GM19025 (cell line): ENCODE results near the gene CTNND2.

Source experiments
- ATAC-seq: cut with Tn5 transposase; IDR thresholded peaks from one replicate; pipeline ENCODE4 v1.9.1; 2021; ENCODE audit warnings: mild to moderate bottlenecking, low read depth, moderate library complexity; ENCODE audit not compliant: unreplicated experiment

The CTNND2 gene

GRCh38 chr5:11292648-11293356, 611.4 kb downstream of the CTNND2 start:
- no peak for ATAC-seq

DNA sequence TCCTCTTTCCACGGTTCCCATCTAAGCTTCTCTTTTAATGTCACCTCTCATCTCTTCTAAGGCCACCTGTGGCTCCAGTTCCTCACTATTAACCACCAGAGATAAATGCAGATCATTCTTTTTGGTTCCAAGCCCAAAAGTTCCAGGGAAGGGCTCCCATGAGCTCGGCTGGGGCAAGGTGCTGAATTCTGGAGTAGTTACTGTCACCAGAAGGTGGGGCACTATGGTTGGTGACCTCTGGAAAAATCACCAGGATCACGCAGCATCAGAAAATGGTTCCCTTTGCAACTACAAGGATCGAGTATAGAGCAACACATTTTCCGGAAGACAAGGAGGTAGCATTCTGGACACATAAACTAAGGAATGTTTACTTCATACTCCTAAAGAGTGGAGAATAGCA, 614.5 kb downstream of the CTNND2 start:
- ATAC-seq, result no peak

DNA sequence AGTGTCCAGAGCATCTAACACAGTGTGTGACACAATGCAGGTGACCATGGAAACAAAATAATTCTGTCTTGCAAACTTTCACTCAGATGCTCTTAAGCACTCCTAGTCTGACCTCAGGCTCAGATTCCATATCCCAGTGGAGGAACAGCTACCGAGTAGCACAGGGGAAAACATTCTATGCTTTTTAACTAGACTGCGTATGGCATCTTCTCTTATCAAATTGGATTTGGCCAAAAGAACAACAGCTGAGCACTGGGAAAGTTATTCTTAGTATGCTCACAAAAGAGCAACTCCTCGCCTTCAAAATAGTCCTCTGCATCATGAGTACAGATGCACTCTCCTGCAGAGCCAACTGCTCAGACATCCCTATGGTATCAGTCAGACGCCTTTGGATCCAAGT, 615.0 kb downstream of the CTNND2 start:
- ATAC-seq, result no peak

DNA sequence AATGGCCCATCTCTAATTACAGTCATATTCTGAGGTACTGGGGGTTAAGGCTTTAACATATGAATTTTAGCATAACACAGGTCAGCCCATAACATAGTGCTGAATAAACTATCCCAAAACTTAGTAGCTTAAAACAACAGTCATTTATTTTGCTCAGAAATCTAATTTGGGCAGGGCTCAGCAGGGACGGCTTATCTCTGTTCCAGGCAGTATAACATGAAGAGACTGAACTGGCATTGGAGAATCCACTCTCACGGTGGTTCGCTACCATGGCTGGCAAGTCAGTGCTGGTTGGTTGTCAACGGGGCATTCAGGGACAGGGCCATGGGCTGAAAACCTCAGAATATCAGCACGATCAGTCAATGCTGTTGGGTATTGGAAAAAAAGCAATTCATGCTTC, 622.4 kb downstream of the CTNND2 start:
- no peak for ATAC-seq

DNA sequence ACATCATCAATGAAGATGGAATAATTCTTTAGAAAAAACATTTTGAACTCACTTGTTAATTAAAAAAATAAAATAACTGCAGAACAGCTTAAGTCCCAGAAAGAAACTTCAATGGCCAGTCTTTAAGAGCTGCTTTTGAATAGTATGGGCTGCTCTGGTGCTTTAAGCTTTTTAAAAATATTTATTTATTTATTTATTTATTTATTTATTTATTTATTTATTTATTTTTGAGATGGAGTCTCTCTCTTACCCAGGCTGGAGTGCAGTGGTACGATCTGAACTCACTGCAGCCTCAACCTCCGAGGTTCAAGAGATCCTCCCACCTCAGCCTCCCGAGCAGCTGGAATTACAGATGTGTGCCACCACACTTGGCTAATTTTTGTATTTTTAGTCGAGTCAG, 626.9 kb downstream of the CTNND2 start:
- ATAC-seq, result no peak

DNA sequence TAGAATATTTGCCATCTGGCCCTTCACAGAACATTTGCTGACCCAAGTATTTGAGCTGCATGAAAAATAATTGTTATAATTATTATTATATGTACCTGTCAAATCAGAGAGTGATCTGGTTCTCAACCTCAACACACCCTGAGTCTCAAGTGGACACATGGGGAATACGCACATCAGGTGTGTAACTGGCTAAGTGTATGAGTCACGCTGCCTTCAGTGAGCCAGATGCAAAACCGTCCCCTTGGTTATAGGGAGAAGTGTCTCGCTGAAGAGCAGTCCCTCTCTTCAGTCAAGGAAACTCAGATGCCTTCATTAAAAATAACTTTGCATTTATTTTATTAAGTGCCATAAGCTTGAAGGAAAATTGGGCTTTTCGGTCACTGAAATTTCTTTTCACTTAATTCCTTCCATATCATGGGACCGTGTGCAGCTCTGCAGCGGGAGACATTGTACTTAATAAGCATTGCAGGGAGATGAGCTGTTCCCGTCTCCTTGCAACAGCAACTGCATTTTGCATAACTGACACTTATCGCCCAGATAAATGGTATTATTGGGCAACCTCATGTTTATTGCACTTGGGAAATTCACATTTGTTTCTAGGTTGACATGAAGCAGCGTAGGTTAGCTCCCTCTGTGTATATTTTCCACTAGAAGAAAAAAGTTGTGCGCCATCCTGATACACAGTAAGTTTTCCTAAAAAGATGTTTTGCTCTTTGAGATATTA, 630.9 kb downstream of the CTNND2 start:
- no peak for ATAC-seq

- ATAC-seq, result no peak
Measured at GRCh38 chr5:11269515-11269914, 634.7 kb downstream of the CTNND2 start.

GRCh38 chr5:11268891-11269290, 635.4 kb downstream of the CTNND2 start:
- no peak for ATAC-seq

GRCh38 chr5:11266331-11266730, 637.9 kb downstream of the CTNND2 start:
- no peak for ATAC-seq

- ATAC-seq, result no peak
Measured at GRCh38 chr5:11261241-11261640, 643.0 kb downstream of the CTNND2 start.

GRCh38 chr5:11258001-11258400, 646.2 kb downstream of the CTNND2 start:
- no peak for ATAC-seq

DNA sequence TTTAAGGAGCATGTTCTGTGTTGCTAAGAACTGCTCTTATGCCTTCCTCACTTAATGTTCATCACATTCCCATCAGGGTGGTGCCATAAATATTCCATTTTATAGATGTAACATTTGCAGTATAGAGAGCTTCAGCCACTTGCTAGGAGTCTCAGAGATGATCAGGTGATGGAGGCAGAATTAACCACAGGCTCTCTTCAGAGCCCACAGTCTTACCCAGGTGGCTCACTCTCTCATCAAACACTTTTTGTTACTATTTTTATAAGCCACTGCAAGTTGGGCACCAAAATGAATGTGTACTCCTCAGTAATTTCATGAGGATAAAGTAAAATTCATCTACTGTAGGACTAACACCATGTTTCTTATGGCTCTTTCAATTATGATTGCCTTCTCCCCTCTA, 651.7 kb downstream of the CTNND2 start:
- no peak for ATAC-seq

- ATAC-seq, result no peak
Measured at GRCh38 chr5:11252075-11252474, 652.2 kb downstream of the CTNND2 start.

DNA sequence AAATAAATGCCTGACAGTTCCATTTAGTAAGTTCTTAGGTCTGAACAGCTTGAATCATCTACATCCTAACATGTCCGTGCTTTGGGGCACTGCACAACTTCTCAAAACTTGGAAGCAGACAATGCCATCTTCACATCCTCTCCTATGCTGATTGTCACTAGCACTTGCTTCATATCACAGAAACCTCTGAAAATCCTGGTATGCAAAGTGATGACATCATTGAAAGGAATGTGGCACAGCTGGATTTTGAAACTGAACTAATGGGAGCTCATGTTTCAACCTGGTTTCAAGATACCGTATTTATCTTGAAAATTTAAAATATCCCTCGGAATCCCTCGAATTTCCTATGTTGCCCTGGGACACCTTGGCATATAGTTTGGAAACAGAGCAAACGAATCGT, 653.0 kb downstream of the CTNND2 start:
- ATAC-seq, result no peak

DNA sequence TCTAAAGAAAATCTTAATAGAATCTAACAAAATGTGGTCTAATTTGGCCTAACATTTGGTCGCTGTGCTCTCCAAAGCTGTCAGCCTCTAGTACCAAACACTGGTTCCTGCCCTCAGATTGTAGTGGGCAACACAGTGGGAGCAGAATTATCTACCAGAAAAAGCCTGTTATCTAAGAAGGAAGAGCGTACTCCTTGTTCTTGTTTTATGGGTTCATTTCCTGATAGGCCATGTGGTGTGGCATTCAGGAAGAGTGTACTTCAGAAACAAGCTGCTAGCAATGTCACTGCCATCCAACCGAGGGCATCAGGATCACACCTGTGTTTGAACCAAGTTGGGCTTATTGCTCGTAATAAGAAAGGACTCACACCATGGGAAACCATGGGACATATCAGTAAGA, 655.3 kb downstream of the CTNND2 start:
- ATAC-seq, result no peak

DNA sequence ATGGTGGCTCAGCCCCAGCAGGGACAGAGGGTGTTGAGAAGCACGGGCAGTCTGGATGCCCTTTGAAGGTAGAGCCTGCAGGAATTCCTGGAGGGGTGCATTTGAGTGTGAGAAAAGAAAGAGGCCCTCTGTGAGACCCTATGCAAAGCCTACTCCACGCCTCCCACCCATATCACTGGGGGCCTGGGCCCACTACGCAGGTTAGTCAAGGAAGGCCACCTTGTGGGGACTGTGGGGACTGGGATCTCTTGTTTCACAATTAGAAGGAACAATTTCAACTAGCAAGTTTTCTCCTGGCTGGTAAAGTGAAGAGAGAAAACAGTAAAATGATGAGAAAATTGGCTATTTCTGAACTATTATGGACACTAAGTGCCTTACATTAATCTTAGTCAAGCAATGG, 657.0 kb downstream of the CTNND2 start:
- no peak for ATAC-seq

GRCh38 chr5:11240293-11241190, 663.7 kb downstream of the CTNND2 start:
- no peak for ATAC-seq

- ATAC-seq, result no peak
Measured at GRCh38 chr5:11239261-11240015, 664.8 kb downstream of the CTNND2 start.

- no peak for ATAC-seq
Measured at GRCh38 chr5:11234501-11234911, 669.7 kb downstream of the CTNND2 start.

DNA sequence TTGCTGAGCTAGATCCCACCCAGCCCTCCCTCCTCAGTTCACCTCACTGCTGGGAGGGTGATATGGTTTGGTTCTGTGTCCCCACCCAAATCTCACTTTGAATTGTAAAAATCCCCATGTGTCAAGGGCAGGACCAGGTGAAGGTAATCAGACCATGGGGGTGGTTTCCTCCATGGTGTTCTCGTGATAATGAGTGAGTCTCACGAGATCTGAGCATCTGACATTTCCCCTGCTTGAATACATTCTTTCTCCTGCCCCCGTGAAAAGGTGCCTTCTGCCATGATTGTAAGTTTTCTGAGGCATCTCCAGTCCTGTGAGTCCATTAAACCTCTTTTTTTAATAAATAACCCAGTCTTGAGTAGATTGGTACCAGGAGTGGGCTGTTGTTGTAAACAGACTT, 673.4 kb downstream of the CTNND2 start:
- no peak for ATAC-seq

- no peak for ATAC-seq
Measured at GRCh38 chr5:11227064-11227463, 677.2 kb downstream of the CTNND2 start.
